ENCODE data around the gene CROCC.
"Not testable (repeated sequence)": the region's sequence is repeated elsewhere in the genome, so short reads cannot be mapped to it uniquely, and the experiment has no call there.

Gene CROCC

GRCh38 chr1:16918936-16919665 is 2.6 kb upstream of the CROCC start:
- not testable (repeated sequence) for DNase-seq

GRCh38 chr1:16920951-16921350 is 780 bp upstream of the CROCC start:
- no peak for DNase-seq

- no peak for DNase-seq
Observed at GRCh38 chr1:16922466-16922865, 735 bp downstream of the CROCC start.

- DNase-seq = no peak
Observed at GRCh38 chr1:16922885-16923431, 1.2 kb downstream of the CROCC start.

- no peak for DNase-seq
Observed at GRCh38 chr1:16924216-16924918, 2.6 kb downstream of the CROCC start.

DNA sequence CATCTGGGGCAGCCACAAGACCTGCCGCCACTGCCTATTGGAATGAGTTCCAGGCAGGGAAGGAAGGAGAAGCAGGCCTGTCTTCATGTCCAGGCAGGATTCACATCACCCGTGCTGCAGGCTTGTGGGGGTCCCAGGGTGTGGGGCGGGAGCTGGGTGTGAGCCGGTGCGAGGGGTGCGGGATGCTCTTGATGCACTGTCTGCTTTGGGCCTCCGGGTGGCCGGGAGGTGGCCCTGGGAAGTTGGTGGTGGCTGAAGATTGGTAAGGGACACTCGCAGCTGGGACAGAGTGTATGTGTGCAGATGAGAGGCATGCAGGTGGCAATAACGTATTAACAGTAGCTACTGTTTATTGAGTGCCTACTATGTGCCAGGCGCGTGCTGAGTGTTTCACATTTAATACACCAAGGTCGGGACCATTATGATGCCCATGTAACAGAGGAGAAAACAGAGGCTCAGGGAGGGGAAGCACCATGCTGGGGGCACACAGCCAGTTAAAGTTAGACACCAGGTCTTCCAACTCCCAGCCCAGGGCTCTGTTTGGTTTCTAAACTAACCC is 3.3 kb downstream of the CROCC start:
- DNase-seq = no peak

GRCh38 chr1:16925635-16926490 is 4.1 kb downstream of the CROCC start:
- DNase-seq = no peak

DNA sequence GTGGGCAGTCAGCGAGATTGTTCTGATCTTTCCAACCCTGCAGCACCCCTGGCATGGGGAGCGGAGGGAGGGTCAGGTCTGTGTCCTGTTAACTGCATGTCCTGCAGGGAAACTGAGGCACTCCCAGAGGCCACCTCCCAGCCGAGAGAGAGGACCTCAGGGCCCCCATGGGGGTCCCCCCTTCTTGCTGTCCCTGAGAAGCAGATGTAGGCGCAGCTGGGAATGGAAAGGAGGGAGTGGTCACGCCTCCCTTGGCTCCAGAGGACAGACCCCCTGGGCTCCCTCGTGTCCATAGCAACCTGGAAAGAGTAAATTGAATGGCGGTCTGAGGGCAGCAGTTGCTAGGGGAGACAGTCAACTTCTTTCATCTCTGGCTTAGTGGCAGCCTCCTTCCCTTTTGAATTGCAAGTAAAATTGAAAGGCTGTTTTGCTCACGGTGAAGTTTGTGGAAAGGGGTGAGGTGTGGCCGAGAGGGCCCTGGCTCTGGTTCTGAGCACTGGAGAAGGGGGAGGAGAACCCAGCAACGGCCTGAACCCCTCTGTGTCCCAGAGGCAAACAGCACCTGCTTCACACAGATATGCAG is 4.9 kb downstream of the CROCC start:
- no peak for DNase-seq

GRCh38 chr1:16927256-16927655 is 5.5 kb downstream of the CROCC start:
- DNase-seq = no peak

DNA sequence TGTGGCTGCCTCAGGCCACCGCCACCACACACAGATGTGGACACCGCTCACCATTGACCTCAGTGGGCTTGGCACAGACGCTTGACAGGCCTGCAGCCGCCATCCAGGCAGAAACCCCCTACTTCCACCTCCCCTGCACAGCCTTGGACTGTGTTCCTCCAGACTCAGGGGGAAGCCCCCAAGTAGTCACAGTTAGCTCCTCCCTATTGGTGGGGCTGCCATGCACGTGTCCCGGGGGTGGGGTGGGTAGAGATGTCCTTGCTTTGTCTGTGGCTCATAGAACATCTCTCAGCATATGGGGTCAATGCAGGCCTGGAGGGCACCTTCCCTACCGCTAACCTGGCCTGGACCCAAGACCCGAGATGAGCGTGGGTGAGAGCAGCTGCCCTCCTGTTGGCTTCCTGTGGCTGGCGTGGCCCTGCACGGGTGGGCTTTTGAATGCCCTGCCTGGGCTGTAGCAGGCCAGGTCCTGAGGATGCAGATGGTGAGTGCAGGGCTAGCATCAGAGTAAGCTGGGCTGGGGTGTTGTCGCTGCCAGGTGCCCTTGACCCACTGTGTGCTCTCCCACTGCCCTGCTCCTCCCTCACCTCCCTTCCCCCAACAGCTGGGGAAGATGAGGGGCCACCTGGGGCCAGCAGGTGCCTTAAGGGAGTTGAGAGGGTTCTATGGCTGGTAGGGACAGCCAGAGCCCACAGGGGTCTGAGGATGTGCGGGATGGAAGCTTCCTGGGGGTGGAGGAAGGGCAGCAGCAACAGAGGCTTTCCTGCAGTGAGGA is 6.2 kb downstream of the CROCC start:
- no peak for DNase-seq

DNA sequence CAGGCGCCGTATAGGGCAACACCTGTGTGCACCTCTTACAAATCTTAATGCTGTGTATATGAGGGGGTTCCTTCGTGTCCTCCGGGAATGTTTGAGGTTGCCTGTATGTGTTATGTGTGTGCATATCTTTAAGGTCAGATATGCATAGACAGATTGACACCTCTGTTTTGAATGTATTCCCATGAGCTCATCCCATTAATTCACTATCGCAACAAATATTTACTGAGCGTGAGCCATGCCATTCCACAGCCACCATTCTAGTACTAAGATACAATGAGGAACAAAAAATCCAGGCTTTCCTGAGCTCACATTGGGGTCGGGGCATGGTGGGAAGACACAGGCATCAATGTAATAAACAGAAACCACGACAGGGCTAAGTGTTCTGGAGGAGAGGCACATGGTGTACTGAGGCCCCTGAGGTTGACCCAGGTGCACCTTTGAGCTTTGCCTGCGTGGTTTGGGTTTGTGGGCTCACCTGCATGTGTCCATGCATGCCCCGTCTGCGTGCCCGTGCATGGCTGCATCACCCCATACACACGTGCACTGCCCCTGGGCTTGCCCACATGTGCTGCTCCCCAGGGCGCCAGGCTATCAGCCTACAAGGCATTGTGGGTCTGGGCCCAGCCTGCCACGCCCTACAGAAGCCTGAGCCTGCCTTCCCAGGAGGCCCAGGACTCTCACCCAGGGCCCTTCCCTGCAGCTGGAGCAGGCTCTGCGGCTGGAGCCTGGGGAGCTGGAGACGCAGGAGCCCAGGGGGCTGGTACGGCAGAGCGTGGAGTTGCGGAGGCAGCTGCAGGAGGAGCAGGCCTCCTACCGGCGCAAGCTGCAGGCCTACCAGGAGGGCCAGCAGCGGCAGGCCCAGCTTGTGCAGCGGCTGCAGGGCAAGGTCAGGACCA is 7.7 kb downstream of the CROCC start:
- DNase-seq = not testable (repeated sequence)

DNA sequence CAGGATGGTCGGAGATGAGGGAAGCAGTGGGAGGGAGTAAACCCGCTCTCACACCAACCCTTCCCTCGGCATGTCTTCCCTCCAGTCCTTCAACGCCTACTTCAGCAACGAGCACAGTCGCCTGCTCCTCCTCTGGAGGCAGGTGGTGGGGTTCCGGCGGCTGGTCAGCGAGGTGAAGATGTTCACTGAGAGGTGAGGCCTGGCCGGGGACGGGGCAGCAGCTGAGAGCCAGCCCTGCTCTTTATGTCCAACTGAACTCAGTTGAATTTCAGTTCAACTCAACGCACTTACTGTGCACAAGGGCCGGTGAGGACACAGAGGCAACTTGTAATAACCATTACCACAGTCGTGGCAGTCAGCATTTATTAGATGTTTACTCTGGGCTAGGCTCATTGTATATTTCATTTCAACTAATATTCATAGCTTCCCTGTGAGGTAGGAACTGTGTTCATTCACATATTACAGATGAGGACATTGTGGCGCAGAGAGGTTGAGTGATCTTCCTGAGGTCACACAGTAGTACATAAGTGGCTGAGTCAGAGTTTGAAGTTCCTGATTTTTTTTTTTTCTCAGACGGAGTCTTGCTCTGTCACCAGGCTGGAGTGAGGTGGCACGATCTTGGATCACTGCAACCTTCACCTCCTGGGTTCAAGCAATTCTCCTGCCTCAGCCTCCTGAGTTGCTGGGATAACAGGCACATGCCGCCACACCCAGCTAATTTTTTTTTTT is 9.6 kb downstream of the CROCC start:
- not testable (repeated sequence) for DNase-seq

- not testable (repeated sequence) for DNase-seq
Observed at GRCh38 chr1:16933945-16934344, 12.2 kb downstream of the CROCC start.

DNA sequence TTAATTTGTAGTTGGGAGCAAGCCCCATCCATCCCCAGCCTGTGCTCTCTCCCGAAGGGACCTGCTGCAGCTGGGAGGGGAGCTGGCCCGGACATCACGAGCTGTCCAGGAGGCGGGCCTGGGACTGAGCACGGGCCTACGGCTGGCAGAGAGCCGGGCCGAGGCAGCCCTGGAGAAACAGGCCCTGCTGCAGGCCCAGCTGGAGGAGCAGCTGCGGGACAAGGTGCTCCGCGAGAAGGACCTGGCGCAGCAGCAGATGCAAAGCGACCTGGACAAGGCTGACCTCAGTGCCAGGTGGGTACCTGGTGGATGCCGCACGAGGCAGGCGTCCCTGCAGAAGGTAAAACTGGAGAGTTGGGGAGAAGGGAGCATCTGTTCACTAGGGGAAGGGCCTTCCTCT is 14.8 kb downstream of the CROCC start:
- not testable (repeated sequence) for DNase-seq

- DNase-seq = no peak
Observed at GRCh38 chr1:16938351-16939321, 16.9 kb downstream of the CROCC start.

GRCh38 chr1:16939386-16940180 is 17.9 kb downstream of the CROCC start:
- DNase-seq = not testable (repeated sequence)

GRCh38 chr1:16944038-16944437 is 22.3 kb downstream of the CROCC start:
- DNase-seq = no peak

DNA sequence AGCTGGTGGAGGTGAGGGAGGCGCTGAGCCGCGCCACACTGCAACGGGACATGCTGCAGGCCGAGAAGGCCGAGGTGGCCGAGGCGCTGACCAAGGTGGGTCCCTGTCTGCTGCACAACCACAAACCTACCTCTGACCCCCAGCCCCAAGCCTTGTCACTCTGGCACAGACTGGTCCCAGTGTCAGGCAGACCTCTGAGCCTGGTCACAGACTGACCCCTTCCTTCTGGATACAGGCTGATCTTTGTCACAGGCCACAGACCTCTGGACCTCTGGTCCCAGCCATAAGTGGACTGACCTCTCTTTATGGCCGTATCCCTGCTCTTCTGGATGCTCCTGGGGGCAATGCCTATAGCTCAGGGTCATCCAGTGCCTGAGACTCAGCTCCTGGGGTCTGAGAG is 23.8 kb downstream of the CROCC start:
- DNase-seq = not testable (repeated sequence)
